Adrenal gland (tissue), 5 donors: ENCODE measurements around the gene GOLGA6C.
"Not testable (repeated sequence)": the region's sequence is repeated elsewhere in the genome, so short reads cannot be mapped to it uniquely, and the experiment has no call there.

ENCODE experiments used
- POLR2A ChIP-seq, 2 donors: fragments of 450-650 bp; IDR thresholded peaks; one replicate each; pipeline ENCODE4 v1.6.1; 2017; ENCODE audit warnings: antibody characterized with exemption in 2 of 2, mild to moderate bottlenecking in 2 of 2, moderate library complexity in 1 of 2
- TF ChIP-seq, protein P1 (sequence below), 6 experiments: fragments of 450-650 bp in 4 of 6; fragments of 200-600 bp in 2 of 6; sonication (generic) in 1 of 6; IDR thresholded peaks; 1 replicate in 5 of 6; 2 replicates in 1 of 6; pipeline versions ENCODE4 v1.5.1 to v1.8.0; 2016 to 2021; ENCODE audit warnings: antibody characterized with exemption in 6 of 6, mild to moderate bottlenecking in 2 of 6, moderate library complexity in 1 of 6
- donor health status: DM: no; HTN: no; CAD: no.

DNA sequence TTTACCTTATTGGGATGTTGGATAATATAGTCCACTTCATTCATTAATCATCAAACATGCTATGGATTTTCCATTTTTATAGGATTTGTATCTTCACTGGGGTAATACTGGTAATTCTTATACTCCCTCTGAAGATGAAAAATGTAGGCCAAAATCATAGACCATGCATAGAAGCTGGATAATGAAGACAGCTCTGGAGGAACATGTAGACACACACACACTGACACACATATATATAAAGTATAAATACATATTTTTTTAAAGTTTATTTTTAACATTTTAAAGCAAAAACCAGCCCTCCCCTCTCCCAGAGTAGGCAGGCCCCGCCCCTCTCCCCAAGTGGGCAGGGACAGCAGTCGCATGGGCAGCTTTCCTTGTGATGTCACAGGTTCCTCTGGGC lies at the start of gene GOLGA6C:
- not testable (repeated sequence) for TF ChIP-seq POLR2A (IDR thresholded peaks at IDR 0.05)
- TF ChIP-seq, protein P1, sequence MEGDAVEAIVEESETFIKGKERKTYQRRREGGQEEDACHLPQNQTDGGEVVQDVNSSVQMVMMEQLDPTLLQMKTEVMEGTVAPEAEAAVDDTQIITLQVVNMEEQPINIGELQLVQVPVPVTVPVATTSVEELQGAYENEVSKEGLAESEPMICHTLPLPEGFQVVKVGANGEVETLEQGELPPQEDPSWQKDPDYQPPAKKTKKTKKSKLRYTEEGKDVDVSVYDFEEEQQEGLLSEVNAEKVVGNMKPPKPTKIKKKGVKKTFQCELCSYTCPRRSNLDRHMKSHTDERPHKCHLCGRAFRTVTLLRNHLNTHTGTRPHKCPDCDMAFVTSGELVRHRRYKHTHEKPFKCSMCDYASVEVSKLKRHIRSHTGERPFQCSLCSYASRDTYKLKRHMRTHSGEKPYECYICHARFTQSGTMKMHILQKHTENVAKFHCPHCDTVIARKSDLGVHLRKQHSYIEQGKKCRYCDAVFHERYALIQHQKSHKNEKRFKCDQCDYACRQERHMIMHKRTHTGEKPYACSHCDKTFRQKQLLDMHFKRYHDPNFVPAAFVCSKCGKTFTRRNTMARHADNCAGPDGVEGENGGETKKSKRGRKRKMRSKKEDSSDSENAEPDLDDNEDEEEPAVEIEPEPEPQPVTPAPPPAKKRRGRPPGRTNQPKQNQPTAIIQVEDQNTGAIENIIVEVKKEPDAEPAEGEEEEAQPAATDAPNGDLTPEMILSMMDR (IDR thresholded peaks at IDR 0.05), result not testable (repeated sequence)
